ENCODE data around the gene PPP2R5E.

GRCh38 chr14:63444588-63444987 lies 98.6 kb downstream of the PPP2R5E start:
- TF ChIP-seq POLR2AphosphoS5 (IDR thresholded peaks at IDR 0.05; ENCODE audit: low read depth, low read length) (no peak), REST (IDR thresholded peaks at IDR 0.05; ENCODE audit: insufficient read depth in 1 of 2, low read depth in 2 of 2, low read length in 1 of 2) (no peak), SIN3A (IDR thresholded peaks at IDR 0.05; ENCODE audit: borderline replicate concordance, insufficient read depth, low read depth, low read length) (no peak)
- TF ChIP-seq, protein P1, sequence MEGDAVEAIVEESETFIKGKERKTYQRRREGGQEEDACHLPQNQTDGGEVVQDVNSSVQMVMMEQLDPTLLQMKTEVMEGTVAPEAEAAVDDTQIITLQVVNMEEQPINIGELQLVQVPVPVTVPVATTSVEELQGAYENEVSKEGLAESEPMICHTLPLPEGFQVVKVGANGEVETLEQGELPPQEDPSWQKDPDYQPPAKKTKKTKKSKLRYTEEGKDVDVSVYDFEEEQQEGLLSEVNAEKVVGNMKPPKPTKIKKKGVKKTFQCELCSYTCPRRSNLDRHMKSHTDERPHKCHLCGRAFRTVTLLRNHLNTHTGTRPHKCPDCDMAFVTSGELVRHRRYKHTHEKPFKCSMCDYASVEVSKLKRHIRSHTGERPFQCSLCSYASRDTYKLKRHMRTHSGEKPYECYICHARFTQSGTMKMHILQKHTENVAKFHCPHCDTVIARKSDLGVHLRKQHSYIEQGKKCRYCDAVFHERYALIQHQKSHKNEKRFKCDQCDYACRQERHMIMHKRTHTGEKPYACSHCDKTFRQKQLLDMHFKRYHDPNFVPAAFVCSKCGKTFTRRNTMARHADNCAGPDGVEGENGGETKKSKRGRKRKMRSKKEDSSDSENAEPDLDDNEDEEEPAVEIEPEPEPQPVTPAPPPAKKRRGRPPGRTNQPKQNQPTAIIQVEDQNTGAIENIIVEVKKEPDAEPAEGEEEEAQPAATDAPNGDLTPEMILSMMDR (IDR thresholded peaks at IDR 0.05) = no peak
